Transverse colon (tissue), 4 donors: Measurements from ENCODE around the gene LRRC74A.

ENCODE experiments used
- EP300 ChIP-seq: sonication (generic); formaldehyde crosslinking; IDR thresholded peaks from one replicate; pipeline ENCODE4 v1.6.1; 2017; ENCODE audit warnings: antibody characterized with exemption, low read depth
- POLR2A ChIP-seq: fragments of 450-650 bp; IDR thresholded peaks from one replicate; pipeline ENCODE4 v1.6.1; 2016; ENCODE audit warnings: antibody characterized with exemption, mild to moderate bottlenecking, moderate library complexity
- POLR2AphosphoS5 ChIP-seq, 3 donors: sonication (generic); formaldehyde crosslinking; IDR thresholded peaks; one replicate each; pipeline ENCODE4 v1.6.1; 2016; ENCODE audit warnings: antibody characterized with exemption in 3 of 3
- TF ChIP-seq, protein P1 (sequence below), 5 experiments: fragments of 200-600 bp in 3 of 5; fragments of 450-650 bp in 2 of 5; sonication (generic) in 3 of 5; IDR thresholded peaks; 1 replicate in 2 of 5; 2 replicates in 3 of 5; pipeline ENCODE4 v1.5.1; 2016 to 2017; ENCODE audit warnings: antibody characterized with exemption in 5 of 5, inconsistent platforms in 3 of 5, mild to moderate bottlenecking in 2 of 5, moderate library complexity in 1 of 5

DNA sequence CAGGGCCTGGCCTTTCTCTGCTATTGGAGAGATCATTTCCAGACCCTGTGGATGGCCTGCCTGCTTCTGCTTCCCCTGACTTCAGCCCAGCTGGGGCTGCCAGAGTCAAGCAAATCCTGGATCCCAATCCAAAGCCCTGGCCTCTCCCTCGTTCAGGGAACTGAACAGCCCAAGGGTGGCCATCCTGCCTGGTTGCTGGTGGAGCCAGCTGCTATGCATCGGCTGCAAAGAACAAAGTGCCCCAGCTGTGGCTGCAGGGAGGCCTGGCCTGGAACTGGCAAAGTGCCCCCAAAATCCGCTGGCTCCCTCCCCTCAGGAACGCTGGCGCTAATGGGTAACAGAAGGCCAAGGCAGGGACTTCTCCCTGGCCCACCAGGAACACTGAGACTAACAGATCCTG lies 56.4 kb downstream of the LRRC74A start:
- TF ChIP-seq, protein P1, sequence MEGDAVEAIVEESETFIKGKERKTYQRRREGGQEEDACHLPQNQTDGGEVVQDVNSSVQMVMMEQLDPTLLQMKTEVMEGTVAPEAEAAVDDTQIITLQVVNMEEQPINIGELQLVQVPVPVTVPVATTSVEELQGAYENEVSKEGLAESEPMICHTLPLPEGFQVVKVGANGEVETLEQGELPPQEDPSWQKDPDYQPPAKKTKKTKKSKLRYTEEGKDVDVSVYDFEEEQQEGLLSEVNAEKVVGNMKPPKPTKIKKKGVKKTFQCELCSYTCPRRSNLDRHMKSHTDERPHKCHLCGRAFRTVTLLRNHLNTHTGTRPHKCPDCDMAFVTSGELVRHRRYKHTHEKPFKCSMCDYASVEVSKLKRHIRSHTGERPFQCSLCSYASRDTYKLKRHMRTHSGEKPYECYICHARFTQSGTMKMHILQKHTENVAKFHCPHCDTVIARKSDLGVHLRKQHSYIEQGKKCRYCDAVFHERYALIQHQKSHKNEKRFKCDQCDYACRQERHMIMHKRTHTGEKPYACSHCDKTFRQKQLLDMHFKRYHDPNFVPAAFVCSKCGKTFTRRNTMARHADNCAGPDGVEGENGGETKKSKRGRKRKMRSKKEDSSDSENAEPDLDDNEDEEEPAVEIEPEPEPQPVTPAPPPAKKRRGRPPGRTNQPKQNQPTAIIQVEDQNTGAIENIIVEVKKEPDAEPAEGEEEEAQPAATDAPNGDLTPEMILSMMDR (IDR thresholded peaks at IDR 0.05): no peak
- no peak for TF ChIP-seq POLR2AphosphoS5 (IDR thresholded peaks at IDR 0.05)
- no peak for TF ChIP-seq POLR2A
- no peak for TF ChIP-seq EP300
